VCaP (cell line): ENCODE results near the gene ATP6V1C2.

Experiments used
- H3K27ac ChIP-seq: fragments of 450-650 bp; 2 replicates; pipeline ENCODE4 v1.5.1; 2017
- CTCF ChIP-seq: fragments of 450-650 bp; conservative IDR thresholded peaks from 2 replicates; pipeline ENCODE4 v1.5.1; 2017; ENCODE audit warnings: mild to moderate bottlenecking, moderate library complexity

Gene ATP6V1C2

GRCh38 chr2:10781746-10782145 lies 60.3 kb downstream of the ATP6V1C2 start:
- no peak overlapping the region for H3K27ac ChIP-seq
- no peak for TF ChIP-seq CTCF

- TF ChIP-seq CTCF = no peak
- no peak overlapping the region for H3K27ac ChIP-seq
Measured at GRCh38 chr2:10783421-10783820, 62.0 kb downstream of the ATP6V1C2 start.

- TF ChIP-seq CTCF = no peak
- H3K27ac ChIP-seq = no peak overlapping the region
Measured at GRCh38 chr2:10784719-10785118, 63.3 kb downstream of the ATP6V1C2 start.

- no peak for TF ChIP-seq CTCF
- H3K27ac ChIP-seq = 0 out of 2 replicates have a peak overlapping the region, but pooled peaks have one; percentile 11
Measured at GRCh38 chr2:10785260-10785659, 63.8 kb downstream of the ATP6V1C2 start.

- no peak overlapping the region for H3K27ac ChIP-seq
- no peak for TF ChIP-seq CTCF
Measured at GRCh38 chr2:10786240-10786982, 65.0 kb downstream of the ATP6V1C2 start.

- H3K27ac ChIP-seq = no peak overlapping the region
- TF ChIP-seq CTCF = peak; percentile 31; the same call in 1 of the 2 replicates
Measured at GRCh38 chr2:10787176-10787968, 65.9 kb downstream of the ATP6V1C2 start.

GRCh38 chr2:10788855-10789254 lies 67.4 kb downstream of the ATP6V1C2 start:
- H3K27ac ChIP-seq = no peak overlapping the region
- no peak for TF ChIP-seq CTCF
